ENCODE data around the gene ABHD14A. TPM values are rescaled to one million over a fixed set of nuclear protein-coding genes. Genes with fewer than 3 reads are reported as not detected.

Gene ABHD14A
- total RNA-seq, 1 experiment from 2014 or later: 3.8 TPM

DNA sequence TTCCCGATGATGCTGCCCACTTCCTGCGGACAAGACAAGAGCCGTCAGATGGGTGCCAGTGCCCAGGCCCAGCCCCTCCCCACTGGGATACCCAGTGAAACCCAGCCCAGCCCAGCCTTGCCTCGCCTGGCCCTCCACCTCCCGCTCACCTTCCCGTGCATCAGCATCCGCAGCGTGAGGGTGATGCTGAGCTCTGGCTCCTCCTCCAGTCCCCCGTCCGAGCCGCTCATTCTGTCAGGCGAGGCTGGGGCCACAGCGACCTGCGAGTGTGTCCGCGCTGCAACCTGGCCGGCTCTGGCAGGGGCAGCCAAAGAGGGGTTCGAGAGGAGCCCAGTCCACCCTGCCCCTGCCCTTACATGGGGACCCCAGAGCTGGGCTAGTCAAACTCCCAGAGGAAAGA, 13.9 kb upstream of the ABHD14A start:
- no peak for DNase-seq (ENCODE audit: low spot score)
- Mint-ChIP-seq H3K27ac (no peak overlapping the region; the same call in 1 of the 2 replicates), H3K36me3 (no peaks in the 10 kb centered on the region), H3K4me1 (peaks cover 25% of the 10 kb centered on the region), H3K9me3 (no peaks in the 10 kb centered on the region), H3K4me3 (no peak overlapping the region), H3K27me3 (ENCODE audit: low read depth) (peaks cover 22% of the 10 kb centered on the region)
- ChIA-PET CTCF (interaction anchor here (0.9 to 6.5 kb wide), 3 partner anchors 14 to 21 kb away, joined by 3 to 60 read pairs (median 19); partner anchors contain the start of genes ABHD14A, ABHD14B, ACY1 and RRP9), POLR2A (interaction anchor here (1.8 kb wide), 1 partner anchor 8 kb away, joined by 4 read pairs; no protein-coding TSS in a partner anchor)
- ATAC-seq: no peak
- TF ChIP-seq ZNF138 (CRISPR knock-in tag; conservative IDR thresholded peaks at IDR 0.05) (no peak), TEAD1 (CRISPR knock-in tag; IDR thresholded peaks at IDR 0.05) (no peak), KAT7 (CRISPR knock-in tag; IDR thresholded peaks at IDR 0.05; ENCODE audit: borderline replicate concordance) (no peak), SP1 (CRISPR knock-in tag; conservative IDR thresholded peaks at IDR 0.05) (no peak), ZNF219 (CRISPR knock-in tag; IDR thresholded peaks at IDR 0.05; ENCODE audit: borderline replicate concordance) (no peak), TEAD4 (CRISPR knock-in tag; IDR thresholded peaks at IDR 0.05) (no peak), ETV6 (CRISPR knock-in tag; IDR thresholded peaks at IDR 0.05) (no peak), STAT6 (CRISPR knock-in tag; conservative IDR thresholded peaks at IDR 0.05; ENCODE audit: low read depth) (no peak), NR3C1 (CRISPR knock-in tag; conservative IDR thresholded peaks at IDR 0.05; ENCODE audit: low read depth) (no peak), ELF4 (CRISPR knock-in tag; IDR thresholded peaks at IDR 0.05; ENCODE audit: low read depth) (no peak), SMAD3 (CRISPR knock-in tag; IDR thresholded peaks at IDR 0.05; ENCODE audit: borderline replicate concordance) (no peak), JUN (CRISPR knock-in tag; IDR thresholded peaks at IDR 0.05) (no peak), ESRRA (CRISPR knock-in tag; IDR thresholded peaks at IDR 0.05; ENCODE audit: borderline replicate concordance) (no peak), GRHL2 (CRISPR knock-in tag; IDR thresholded peaks at IDR 0.05; ENCODE audit: insufficient replicate concordance, severe bottlenecking) (no peak), ZNF263 (CRISPR knock-in tag; IDR thresholded peaks at IDR 0.05; ENCODE audit: low read depth) (no peak), ERG (CRISPR knock-in tag; IDR thresholded peaks at IDR 0.05) (no peak), ZNF121 (CRISPR knock-in tag; IDR thresholded peaks at IDR 0.05) (no peak), FOXJ3 (CRISPR knock-in tag; IDR thresholded peaks at IDR 0.05; ENCODE audit: borderline replicate concordance) (no peak)
- TF ChIP-seq, protein P1, sequence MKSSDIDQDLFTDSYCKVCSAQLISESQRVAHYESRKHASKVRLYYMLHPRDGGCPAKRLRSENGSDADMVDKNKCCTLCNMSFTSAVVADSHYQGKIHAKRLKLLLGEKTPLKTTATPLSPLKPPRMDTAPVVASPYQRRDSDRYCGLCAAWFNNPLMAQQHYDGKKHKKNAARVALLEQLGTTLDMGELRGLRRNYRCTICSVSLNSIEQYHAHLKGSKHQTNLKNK (CRISPR knock-in tag; IDR thresholded peaks at IDR 0.05): no peak
- TF ChIP-seq, protein P2, sequence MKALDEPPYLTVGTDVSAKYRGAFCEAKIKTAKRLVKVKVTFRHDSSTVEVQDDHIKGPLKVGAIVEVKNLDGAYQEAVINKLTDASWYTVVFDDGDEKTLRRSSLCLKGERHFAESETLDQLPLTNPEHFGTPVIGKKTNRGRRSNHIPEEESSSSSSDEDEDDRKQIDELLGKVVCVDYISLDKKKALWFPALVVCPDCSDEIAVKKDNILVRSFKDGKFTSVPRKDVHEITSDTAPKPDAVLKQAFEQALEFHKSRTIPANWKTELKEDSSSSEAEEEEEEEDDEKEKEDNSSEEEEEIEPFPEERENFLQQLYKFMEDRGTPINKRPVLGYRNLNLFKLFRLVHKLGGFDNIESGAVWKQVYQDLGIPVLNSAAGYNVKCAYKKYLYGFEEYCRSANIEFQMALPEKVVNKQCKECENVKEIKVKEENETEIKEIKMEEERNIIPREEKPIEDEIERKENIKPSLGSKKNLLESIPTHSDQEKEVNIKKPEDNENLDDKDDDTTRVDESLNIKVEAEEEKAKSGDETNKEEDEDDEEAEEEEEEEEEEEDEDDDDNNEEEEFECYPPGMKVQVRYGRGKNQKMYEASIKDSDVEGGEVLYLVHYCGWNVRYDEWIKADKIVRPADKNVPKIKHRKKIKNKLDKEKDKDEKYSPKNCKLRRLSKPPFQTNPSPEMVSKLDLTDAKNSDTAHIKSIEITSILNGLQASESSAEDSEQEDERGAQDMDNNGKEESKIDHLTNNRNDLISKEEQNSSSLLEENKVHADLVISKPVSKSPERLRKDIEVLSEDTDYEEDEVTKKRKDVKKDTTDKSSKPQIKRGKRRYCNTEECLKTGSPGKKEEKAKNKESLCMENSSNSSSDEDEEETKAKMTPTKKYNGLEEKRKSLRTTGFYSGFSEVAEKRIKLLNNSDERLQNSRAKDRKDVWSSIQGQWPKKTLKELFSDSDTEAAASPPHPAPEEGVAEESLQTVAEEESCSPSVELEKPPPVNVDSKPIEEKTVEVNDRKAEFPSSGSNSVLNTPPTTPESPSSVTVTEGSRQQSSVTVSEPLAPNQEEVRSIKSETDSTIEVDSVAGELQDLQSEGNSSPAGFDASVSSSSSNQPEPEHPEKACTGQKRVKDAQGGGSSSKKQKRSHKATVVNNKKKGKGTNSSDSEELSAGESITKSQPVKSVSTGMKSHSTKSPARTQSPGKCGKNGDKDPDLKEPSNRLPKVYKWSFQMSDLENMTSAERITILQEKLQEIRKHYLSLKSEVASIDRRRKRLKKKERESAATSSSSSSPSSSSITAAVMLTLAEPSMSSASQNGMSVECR (CRISPR knock-in tag; IDR thresholded peaks at IDR 0.05; ENCODE audit: borderline replicate concordance): no peak
